ENCODE results near the gene AMN.

The AMN gene

DNA sequence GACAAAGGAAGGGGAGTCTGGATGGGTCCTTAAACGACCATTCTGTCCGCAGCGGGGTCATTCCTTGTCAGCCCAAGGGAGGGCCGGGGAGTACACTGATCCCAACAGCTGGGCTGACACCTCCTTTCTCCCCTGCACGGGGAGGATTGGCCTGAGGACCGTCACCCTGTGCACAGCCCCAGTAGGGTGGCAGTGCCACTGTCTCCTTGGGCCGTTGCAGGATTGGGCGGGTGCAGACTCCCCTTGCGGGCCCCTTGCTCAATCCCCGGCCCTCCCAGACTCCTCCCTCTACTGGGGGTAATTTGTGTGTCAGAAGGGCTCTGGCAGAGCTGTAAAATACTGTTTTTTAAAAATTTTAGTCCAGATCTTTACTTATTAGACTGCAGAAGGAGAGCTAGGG is 12.6 kb upstream of the AMN start:
- H3K36me3 ChIP-seq (ENCODE audit: insufficient read depth): no peaks in the 10 kb centered on the region
- no peak overlapping the region for H3K9ac ChIP-seq
- no peaks in the 10 kb centered on the region for H4K20me1 ChIP-seq (ENCODE audit: insufficient read depth)
- H3K27me3 ChIP-seq (ENCODE audit: insufficient read depth, low read depth): no peaks in the 10 kb centered on the region
- TF ChIP-seq, protein P1, sequence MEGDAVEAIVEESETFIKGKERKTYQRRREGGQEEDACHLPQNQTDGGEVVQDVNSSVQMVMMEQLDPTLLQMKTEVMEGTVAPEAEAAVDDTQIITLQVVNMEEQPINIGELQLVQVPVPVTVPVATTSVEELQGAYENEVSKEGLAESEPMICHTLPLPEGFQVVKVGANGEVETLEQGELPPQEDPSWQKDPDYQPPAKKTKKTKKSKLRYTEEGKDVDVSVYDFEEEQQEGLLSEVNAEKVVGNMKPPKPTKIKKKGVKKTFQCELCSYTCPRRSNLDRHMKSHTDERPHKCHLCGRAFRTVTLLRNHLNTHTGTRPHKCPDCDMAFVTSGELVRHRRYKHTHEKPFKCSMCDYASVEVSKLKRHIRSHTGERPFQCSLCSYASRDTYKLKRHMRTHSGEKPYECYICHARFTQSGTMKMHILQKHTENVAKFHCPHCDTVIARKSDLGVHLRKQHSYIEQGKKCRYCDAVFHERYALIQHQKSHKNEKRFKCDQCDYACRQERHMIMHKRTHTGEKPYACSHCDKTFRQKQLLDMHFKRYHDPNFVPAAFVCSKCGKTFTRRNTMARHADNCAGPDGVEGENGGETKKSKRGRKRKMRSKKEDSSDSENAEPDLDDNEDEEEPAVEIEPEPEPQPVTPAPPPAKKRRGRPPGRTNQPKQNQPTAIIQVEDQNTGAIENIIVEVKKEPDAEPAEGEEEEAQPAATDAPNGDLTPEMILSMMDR (conservative IDR thresholded peaks at IDR 0.05; ENCODE audit: low read depth, low read length): no peak
- no peak overlapping the region for H3K4me3 ChIP-seq (IDR thresholded peaks at IDR 0.05; ENCODE audit: insufficient read depth, low read depth, low read length)
- H3K4me2 ChIP-seq: no peak overlapping the region
- peaks cover 1% of the 10 kb centered on the region for H3K4me1 ChIP-seq (ENCODE audit: low read depth, poor library complexity, severe bottlenecking)
- no peak overlapping the region for H3K27ac ChIP-seq
- no peaks in the 10 kb centered on the region for H3K79me2 ChIP-seq (ENCODE audit: insufficient read depth, low read depth)
- H2AFZ ChIP-seq (ENCODE audit: low read depth): no peak overlapping the region

DNA sequence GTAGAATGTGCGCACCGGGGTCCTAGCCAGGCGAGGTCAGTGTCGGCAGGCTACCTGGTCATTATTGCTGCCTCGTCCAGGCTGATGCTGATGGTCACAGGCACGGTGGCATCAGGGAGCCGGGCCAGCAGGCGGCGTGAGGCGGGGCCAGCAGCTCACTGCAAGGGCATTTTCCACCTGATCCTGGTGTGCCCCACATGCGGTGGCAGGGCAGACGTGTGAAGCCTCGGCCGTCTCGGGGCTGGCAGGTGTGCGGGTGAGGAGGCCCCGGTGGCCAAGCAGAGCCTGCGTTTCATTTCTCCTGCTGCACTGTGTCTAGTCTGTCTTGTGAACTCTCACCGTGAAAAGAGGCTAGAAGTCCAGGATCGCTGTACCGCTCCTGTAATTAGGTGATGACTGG is 12.0 kb upstream of the AMN start:
- H4K20me1 ChIP-seq (ENCODE audit: insufficient read depth): no peaks in the 10 kb centered on the region
- H3K79me2 ChIP-seq (ENCODE audit: insufficient read depth, low read depth): no peaks in the 10 kb centered on the region
- no peak overlapping the region for H3K9ac ChIP-seq
- H2AFZ ChIP-seq (ENCODE audit: low read depth): no peak overlapping the region
- peaks cover 4% of the 10 kb centered on the region for H3K4me1 ChIP-seq (ENCODE audit: low read depth, poor library complexity, severe bottlenecking)
- H3K27me3 ChIP-seq (ENCODE audit: insufficient read depth, low read depth): no peaks in the 10 kb centered on the region
- H3K4me2 ChIP-seq: no peak overlapping the region
- no peak overlapping the region for H3K27ac ChIP-seq
- TF ChIP-seq, protein P1 (conservative IDR thresholded peaks at IDR 0.05; ENCODE audit: low read depth, low read length): no peak
- no peaks in the 10 kb centered on the region for H3K36me3 ChIP-seq (ENCODE audit: insufficient read depth)
- no peak overlapping the region for H3K4me3 ChIP-seq (IDR thresholded peaks at IDR 0.05; ENCODE audit: insufficient read depth, low read depth, low read length)

DNA sequence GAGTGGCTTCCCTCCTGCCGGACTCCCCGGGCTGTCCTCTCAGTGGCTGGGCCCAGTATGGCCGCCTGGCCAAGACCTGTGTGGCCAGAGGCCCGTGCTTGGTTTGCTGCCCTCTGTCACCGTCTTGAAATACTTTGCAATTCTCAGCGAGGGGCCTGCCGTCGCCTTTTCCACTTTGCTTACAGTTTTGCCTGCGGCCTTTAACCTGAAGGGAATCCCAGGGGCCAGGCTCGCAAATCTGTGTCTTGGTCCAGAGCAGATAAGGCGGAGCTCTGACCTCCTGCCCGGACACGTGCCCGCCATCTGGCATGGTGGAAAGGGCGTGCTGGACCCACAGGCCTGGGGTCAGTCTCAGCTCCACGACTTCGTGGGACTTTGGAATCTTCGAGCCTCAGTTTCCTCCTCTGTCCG is 10.9 kb upstream of the AMN start:
- TF ChIP-seq, protein P1 (conservative IDR thresholded peaks at IDR 0.05; ENCODE audit: low read depth, low read length): no peak
- Histone ChIP-seq H3K4me1 (ENCODE audit: low read depth, poor library complexity, severe bottlenecking) (peaks cover 12% of the 10 kb centered on the region), H3K27ac (no peak overlapping the region), H3K9ac (no peak overlapping the region), H2AFZ (ENCODE audit: low read depth) (no peak overlapping the region), H3K79me2 (ENCODE audit: insufficient read depth, low read depth) (no peaks in the 10 kb centered on the region), H3K27me3 (ENCODE audit: insufficient read depth, low read depth) (no peaks in the 10 kb centered on the region), H4K20me1 (ENCODE audit: insufficient read depth) (no peaks in the 10 kb centered on the region), H3K36me3 (ENCODE audit: insufficient read depth) (no peaks in the 10 kb centered on the region), H3K4me2 (no peak overlapping the region), H3K4me3 (IDR thresholded peaks at IDR 0.05; ENCODE audit: insufficient read depth, low read depth, low read length) (no peak overlapping the region)

DNA sequence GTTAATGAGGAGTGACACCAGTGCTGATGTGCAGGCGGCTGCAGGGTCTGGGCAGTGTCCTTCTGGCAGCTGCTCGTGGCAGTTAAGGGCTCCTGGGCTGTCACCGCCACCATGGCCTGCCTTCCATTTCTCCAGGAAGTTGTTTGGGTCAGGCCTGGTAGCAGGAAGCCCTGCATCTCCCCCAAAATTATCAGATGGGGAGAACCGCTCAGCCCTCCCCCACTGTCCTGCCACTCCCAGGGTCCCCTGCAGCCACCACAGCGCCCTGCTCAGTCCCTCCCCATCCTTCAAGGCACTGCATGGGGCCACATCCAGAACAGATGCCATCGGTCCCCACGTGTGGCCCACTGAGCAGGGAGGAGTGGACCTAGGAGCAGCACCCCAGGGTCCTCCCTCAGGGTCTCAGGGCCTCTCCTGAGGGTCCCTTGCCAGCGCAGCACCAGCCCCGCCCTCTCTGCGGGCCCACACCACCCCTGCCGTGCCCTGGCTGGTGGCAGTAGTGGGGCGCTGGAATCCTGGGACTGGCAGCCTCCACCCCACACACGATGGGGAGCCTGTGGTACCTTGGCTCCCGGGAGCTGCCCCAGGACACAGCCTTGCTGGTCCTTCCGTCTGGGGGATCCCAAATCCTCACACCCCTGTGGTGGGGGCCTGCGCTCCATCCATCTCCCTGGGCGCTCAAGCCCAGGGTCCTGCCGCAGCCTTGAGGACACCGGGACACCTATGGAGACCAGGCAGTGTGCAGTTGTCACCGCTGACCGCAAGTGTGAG is 10.3 kb upstream of the AMN start:
- H3K4me2 ChIP-seq: no peak overlapping the region
- no peaks in the 10 kb centered on the region for H4K20me1 ChIP-seq (ENCODE audit: insufficient read depth)
- H3K4me1 ChIP-seq (ENCODE audit: low read depth, poor library complexity, severe bottlenecking): peaks cover 12% of the 10 kb centered on the region
- H3K79me2 ChIP-seq (ENCODE audit: insufficient read depth, low read depth): no peaks in the 10 kb centered on the region
- TF ChIP-seq, protein P1 (conservative IDR thresholded peaks at IDR 0.05; ENCODE audit: low read depth, low read length): no peak
- no peak overlapping the region for H3K27ac ChIP-seq
- no peak overlapping the region for H2AFZ ChIP-seq (ENCODE audit: low read depth)
- H3K27me3 ChIP-seq (ENCODE audit: insufficient read depth, low read depth): no peaks in the 10 kb centered on the region
- H3K4me3 ChIP-seq (IDR thresholded peaks at IDR 0.05; ENCODE audit: insufficient read depth, low read depth, low read length): no peak overlapping the region
- H3K36me3 ChIP-seq (ENCODE audit: insufficient read depth): no peaks in the 10 kb centered on the region
- no peak overlapping the region for H3K9ac ChIP-seq

Measured in KMS-11 (cell line).